CD4-positive, alpha-beta T cell treated with Interleukin-4 for 1 hour (primary cell): ENCODE results near the gene UNC13B.
"Not testable (repeated sequence)": the region's sequence is repeated elsewhere in the genome, so short reads cannot be mapped to it uniquely, and the experiment has no call there.

Experiments used
- DNase-seq, 2 donors: peaks; one replicate each; pipeline ENCODE4 v3.0.0-alpha.2; 2020 to 2022

UNC13B gene

DNA sequence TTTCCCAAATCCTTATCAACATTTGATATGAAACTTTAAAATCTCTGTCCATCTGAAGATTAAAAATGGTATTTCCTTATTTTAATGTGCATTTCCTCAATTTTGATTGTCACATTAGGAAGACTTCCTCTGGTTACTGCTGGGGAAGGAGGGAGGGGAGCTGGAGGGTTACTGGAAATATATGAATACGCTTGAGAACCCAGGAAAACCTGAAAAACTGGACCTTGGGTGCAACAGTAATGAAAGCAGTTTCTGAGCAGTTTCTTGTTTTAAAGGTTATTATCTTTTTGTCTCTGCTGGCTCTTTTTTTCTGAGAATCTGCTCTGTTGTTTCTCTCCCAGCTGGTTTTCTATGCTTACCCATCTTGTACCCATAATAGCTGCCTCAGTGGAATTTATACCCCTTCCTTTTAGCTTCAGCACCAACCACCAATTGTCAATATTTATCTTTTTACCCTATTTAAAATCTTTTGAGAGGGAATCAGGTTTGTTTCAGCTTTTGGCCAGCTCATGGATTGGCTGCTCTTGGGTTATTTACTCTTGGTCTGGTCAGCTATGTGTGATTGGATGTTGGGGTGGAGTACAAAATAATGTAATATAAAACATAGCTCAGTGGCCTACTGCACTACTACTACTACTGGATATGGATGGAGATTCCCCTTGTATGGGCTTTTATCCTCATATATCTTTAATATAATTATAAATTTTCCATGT is 67.4 kb downstream of the UNC13B start:
- no peak for DNase-seq

DNA sequence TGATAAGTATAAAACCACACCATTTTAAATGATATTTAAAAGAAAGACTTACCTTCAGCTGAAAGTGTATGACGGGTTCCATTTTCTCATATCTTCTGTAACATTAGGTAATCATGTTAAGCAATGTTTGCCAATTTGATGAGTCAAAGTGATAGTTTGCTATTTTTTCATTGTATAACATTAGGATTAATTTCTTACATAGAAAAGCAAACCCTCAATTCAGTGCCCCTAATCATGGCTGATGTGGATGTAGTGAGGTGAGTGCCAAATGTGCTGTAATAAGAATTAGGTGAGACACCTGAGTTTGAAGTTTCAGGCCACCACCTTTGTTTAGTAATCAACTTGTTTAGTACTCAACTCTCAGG is 68.0 kb downstream of the UNC13B start:
- no peak for DNase-seq

DNA sequence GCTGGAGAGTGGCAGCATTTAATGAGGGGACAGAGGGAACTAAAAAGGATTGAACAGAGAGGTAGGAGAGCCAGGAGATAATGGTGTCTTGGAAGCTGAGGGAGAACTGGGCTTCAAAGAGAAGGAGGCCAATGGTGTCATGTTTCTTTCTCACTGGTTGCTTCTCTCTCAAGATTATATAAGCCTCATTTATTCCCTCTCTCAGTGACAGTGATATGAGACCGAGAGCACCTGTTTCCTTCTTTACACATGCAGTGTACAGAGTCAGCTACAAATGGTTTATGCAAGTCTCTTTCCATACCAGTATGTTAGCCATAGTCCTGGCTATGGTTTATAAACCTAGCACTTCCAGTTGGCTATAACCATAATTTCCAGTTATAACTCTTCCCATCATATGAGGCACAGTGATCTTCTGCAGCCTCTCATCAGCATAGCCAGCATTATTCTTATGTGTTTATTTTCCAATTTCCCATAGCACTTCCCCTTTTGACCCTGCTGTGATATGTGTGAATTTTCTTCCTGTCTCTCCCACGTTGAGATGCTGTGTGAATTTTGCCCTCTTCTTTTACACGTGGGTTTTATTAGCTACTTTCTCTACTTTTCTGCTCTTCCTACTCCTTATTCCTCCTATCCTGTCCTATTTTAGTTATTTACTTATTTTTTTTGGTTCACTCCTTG is 71.2 kb downstream of the UNC13B start:
- no peak for DNase-seq

DNA sequence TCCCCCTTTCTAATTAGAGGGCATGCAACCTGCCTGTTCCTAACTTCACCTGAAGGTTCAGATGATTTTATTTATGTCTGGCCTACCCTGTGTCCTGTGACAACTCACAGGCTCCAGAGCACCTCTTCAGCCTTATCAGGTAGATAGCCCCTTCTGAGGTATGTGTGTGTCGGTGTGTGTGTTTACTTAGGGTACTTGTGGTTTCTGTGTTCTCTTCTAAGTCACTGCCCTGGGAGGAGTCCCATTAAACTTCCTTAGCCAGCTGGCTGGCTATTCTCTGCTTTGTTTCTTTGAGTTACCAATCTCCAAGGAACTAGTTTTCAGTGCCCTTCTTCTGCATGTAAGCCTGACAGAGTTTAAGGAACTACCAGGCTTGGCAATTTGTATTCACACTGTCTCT is 74.9 kb downstream of the UNC13B start:
- DNase-seq: no peak

DNA sequence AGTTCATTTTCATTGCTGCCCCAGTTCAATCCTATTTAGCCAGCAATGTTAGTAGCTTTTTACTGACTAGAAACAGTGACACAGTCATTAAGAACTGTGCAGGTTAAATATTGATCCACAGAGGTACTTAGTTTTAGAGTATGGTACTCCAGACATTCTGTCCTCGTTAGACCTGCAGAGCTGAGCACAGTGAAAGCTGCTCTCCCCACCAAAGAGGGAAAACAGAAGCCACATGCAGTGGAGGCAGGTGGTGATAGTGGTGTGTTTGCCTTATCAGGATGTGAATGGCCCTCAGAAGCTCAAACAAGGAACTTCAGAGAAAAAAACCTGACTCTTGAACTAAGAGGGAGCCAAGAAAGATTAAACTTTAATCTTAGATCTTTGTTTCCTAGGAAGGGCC is 75.5 kb downstream of the UNC13B start:
- DNase-seq: no peak

DNA sequence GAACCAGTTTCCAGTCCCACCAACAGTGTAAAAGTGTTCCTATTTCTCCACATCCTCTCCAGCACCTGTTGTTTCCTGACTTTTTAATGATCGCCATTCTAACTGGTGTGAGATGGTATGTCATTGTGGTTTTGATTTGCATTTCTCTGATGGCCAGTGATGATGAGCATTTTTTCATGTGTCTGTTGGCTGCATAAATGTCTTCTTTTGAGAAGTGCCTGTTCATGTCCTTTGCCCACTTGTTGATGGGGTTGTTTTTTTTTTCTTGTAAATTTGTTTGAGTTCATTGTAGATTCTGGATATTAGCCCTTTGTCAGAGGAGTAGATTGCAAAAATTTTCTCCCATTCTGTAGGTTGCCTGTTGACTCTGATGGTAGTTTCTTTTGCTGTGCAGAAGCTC is 84.1 kb downstream of the UNC13B start:
- DNase-seq: not testable (repeated sequence)

DNA sequence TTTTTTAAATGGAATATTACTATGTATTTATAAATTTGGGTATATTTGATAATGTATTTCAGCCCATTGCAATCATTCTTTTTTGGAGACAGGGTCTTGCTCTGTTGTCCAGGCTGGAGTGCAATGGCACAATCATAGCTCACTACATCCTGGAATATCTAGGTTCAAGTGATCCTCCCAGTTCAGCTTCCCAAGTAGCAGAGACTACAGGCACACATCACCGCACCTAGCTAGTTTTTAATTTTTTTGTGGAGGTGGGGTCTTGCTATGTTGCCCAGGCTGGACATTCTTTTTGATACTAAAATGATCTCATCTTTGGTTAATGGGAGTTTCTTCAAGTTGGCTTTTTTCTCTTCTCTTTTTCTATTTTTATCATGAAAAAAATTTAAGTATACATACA is 91.3 kb downstream of the UNC13B start:
- DNase-seq: no peak

DNA sequence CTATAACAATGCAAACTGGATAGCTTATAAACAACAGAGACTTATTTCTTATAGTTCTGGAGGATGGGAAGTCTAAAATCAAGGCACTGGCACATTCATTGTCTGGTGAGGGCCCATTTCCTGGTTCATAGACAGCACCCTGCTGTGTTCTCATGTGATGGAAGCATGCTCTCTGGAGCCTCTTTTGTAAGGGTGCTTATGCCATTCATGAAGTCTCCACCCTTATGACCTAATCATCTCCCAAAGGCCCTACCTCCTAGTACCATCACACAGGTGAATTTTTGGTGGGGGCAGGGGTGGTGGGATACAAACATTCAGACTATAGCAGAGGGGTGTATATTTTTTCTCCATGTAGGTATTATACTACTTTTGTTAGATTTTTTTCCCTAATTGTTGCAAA is 92.4 kb downstream of the UNC13B start:
- no peak for DNase-seq

DNA sequence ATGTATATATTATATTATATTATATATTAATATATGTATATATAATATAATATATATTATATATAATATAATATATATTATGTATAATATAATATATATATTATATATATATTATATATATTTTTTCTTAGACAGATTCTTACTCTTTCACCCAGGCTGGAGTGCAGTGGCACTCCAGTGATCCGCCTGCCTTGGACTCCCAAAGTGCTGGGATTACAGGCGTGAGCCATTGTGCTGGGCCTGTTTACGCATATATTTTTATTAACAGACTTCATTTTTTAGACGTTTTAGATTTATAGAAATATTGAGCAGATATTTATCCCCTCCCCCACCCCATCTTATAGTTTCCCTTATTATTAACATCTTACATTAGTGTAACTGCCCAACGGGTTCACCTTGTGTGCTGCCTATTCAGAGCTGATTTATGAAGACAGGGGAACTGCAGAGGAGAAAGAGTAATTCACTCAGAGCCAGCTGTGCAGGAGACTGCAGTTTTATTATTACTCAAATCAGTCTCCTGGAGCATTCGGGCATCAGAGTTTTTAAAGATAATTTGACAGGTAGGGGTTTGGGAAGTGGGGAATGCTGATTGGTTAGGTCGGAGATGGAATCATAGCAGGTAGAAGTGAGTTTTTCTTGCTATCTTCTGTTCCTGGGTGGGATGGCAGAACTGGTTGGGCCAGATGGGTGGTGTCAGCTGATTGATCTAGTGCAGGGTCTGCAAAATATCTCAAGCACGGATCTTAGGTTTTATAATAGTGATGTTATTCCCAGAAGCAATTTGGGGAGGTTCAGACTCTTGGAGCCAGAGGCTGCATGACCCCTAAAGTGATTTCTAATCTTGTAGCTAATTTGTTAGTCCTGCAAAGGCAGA is 93.4 kb downstream of the UNC13B start:
- no peak for DNase-seq

DNA sequence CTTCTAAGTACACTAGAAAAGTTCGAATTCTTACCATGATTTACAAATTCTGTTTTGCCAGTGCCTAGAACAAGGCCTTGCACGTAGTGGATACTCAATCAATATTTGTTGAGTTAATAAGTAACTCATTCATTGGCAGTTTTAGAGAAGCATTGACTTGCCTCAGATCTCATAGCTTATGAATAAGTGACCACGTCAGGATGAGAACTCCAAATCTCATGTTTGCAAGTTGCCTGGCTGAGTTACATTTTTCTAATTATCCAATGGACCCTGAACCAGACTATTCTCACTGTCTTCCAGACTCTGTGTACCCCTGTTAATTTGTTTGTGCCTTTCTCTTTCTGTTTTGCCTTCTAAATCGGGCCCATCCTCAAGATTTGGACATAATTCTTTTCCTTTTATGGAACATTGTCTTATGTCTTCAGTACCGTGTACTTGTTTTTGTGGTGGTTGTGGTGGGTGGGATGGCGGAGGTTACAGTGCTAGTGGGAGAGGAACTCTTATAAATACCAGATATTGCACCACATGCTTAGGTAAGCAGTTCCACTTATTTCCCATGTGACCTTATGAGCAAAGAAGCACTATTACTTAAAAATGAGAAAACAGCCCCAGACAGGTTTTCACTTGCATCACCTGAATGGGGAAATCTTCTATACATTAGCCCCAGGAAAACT is 96.3 kb downstream of the UNC13B start:
- DNase-seq: no peak

DNA sequence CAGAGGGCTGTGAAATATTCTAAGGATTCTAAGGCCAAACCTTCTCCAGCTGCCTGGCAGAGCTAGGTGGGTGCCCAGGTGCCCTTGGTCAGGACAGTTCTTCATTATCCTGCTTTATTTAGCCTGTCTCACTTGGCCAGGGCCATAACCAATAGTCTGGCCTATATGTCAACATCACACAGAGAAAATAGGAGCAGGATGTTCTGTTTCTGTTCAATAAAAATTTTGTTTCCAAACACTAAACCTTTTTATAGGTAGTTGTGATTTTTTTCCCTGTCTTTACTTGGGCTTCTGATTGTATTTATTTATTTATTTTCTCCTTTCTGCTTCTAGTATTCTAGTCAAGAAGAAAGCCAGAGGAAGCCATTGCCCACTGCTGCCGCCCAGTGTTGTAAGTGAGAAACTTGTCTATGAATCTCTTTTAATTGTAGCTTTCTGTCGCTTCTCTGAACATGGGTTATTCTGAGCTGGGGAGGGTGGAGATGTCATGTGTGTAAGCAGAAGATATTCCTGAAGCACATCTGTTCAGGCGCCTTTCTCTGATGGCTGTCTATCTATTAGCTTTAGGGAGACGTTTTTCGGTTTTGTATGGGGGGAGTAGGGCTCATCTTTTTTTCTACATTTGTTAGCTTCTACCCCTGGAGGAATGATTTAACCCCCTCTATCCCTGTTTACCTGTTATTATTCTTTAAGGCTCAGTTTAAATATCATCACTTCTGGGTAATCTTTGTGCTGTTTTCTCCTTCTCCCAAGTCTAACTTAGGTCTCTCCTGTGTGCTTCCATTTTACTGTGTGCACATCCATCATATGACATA is 97.1 kb downstream of the UNC13B start:
- DNase-seq: peak; percentile 42 to 55

DNA sequence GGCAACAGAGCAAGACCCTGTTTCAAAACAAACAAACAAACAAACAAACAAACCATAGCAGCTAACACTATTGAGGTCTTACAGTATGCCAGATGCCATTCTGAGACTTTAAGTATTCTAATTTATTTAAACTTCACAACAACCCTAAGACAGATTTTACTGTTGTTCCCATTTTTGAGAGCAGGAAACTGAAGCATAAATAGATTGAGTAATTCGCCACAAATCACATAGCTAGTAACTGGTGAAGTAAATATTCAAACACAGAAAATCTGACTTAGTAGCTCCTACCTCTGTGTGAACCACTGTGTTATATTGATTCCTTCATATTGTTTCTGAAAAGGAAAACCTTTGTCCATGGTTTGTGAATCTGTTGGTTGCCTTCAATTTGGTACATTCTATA is 98.4 kb downstream of the UNC13B start:
- no peak for DNase-seq

DNA sequence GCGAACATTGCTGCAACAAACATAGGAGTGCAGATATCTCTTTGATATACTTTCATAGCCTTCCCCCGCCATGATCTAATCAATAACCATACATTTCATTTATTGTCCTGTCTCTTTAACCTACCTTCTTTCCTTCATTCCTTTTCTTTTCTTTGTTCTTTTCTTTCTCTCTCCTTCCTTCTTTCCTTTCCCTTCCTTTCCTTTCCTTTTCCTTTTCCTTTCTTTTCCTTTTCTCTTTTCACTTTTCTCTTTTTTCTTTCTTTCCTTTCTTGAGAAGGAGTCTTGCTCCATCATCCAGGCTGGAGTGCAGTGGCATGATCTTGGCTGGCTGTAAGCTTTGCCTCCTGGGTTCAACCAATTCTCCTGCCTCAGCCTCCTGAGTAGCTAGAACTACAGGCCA is 100.3 kb downstream of the UNC13B start:
- DNase-seq: no peak

DNA sequence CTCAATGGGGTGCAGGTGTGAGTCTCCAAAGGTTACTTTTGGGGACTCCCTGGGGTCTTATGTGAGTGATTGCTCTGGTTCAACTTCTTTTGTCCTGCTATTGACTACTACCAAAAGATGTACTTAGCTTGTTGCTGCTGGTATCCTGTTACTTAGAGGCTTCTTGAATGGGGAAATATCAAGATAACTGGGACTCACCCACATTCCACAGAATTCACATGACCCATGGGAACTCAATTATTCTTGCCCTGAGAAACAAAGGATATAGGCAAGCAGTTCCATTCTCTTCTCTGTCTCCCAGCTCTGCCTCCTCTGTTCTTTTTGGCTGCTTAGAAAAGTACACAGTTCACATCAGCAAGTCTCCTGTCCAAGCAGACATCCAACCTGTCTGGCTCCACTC is 105.9 kb downstream of the UNC13B start:
- DNase-seq: no peak

DNA sequence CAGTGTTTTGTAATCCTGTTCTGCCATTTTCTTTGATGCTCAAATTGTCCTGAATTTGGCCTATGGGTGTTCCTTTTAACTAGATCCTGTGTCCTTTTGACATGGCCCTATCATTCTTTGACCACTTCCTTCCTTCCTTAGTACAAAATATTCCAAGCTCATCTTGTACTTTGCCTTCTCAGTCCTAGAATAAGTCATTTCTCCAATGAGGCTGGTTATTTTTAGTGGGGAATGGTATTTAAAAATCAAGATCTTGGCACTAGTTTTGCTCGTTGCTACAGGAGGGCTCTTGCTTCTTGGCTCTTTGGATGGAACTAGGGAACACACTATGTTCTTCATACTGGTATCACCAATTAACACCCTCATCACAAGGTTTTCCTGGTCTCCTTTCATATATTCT is 108.1 kb downstream of the UNC13B start:
- no peak for DNase-seq

DNA sequence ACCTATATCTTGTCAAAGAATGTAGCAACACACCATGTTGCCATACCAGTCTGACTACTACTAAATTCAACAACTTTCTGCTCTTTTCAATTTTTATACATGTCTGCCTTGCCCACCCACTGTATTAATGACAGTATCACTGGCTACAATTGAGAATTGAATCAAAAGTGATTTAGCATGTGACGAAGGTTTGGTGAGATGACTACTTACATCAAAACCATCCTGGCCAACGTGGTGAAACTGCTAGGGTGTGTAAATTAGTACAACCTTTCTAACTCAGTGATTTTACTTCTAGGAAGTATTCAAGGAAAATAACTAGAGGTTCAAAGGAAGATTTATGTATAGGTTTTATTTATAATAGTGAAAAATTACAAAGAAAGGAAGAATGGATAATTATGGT is 109.8 kb downstream of the UNC13B start:
- no peak for DNase-seq

DNA sequence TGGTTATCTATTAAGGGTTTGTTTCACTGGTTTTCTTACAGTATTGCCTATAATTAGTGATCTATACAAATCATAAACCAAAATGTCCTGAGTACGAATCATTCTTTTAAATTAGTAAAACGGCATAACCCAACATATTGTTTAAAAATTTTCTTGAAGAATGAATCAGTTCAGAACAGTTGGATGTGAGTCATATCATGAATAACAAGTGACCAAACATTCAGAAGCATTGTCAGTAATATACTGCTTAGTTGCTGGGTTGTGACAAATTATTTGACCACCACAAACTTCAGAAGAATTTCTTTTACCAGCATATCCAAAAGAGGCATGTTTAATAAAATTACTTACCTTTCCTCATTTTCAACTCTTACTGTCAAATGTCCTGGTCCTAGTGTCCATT is 111.2 kb downstream of the UNC13B start:
- DNase-seq: no peak

DNA sequence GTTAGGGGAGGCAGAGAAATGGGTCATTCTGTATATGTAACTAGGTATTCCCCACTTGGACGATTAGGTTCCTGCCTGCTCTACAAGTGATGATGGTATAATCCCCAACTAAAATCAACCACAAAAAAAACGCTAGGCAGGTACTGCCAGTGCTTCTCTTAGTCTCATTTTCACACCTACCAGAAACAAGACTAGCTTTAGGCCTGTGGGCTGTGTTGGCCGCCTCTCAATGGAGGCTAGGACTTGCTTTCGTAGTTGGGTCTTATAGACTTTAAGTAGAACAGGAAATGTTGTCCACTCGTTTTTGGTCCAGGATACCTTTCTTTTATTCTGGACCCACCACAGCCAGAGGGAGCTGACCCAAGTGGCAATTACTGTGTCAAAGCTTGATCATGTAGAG is 111.8 kb downstream of the UNC13B start:
- DNase-seq: no peak

DNA sequence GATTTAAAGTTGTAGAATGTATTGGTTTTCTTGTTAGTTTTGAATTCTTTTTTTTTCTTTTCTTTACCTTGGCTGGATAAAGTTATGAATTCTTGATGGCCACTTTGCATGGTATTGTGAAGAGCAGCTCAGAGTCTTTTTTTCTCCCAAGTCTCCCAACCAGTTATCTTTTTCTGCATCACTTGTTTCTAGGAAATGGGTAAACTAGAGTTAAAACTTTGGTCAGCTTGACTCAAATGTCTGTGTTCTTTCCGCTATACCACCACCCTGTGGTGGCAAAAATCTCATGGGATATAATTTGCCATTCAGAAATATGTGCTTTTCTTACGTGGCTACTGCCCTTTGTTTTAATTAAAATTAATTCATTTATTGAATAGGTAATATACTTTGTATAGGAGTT is 113.2 kb downstream of the UNC13B start:
- DNase-seq: no peak

DNA sequence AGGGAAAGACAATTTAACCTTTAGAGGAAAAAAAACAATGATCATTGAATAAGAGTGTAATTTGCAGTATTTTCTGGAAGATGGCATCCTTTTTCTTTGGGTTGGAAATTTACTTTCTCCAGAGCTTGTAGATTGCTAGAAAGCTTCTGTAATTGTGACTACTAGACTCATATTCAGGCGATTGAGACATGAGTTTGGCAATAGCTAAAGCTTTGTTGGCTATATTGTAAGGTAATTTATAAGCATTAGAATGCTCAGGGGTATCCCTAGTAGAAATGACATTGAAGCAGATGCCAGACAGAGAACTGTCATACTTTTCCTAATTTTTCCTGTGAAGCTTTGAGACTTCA is 115.3 kb downstream of the UNC13B start:
- DNase-seq: no peak

DNA sequence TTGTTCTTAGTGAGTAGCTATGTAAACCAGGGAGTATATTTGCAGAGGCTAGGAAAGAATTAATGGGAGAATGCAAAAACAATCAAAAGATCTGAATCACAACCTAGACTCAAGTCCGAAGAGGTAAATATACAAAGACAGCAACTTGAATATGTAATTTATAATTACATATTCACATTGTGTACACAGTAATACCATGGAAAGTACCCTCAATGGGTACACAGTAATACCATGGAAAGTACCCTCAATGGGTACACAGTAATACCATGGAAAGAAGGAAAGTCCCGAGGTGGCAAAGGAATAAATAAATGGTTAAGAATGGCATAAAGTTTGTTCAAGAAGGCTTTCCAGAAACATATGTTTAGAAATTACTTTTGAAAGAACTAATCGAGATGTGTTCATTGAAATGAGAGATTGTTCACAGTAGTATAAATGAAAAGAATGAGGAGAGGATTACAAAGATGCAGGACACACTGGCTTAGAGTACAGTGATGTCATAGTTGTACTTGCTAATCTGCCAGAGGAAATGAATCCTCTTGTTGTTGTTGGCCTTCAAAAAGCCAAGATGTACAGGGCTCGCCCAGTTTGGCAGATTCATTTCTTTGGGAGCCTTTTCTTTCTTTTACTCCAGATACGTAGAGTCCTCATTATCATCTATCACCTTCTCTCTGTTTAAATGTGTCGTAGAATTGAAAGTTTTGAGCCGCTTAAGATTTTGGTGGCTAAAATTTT is 116.0 kb downstream of the UNC13B start:
- no peak for DNase-seq

DNA sequence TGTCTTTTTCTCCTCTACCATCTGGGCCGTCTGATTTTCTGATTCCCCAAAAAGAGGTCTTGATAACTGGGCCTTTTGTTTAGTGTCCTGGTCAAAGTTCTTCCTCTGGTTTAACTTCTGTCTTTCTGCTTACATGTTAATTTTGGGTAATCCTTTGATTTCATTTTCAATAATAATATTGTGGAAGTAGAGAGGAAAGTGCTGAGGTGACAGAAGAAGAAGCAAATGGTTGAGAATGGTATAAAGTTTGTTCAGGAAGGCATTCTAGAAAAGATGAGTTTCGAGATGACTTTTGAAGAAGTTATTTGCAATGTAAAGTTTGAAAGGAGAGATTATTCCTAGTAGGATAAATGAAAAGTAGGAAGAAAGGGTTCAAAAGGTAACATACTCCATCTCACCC is 118.1 kb downstream of the UNC13B start:
- no peak for DNase-seq
